Measurements from ENCODE around the gene ATP11B. TPM values are rescaled to one million over a fixed set of nuclear protein-coding genes. Genes with fewer than 3 reads are reported as not detected.

The ATP11B gene
- total RNA-seq, 1 experiment from 2014 or later = 48.8 TPM

DNA sequence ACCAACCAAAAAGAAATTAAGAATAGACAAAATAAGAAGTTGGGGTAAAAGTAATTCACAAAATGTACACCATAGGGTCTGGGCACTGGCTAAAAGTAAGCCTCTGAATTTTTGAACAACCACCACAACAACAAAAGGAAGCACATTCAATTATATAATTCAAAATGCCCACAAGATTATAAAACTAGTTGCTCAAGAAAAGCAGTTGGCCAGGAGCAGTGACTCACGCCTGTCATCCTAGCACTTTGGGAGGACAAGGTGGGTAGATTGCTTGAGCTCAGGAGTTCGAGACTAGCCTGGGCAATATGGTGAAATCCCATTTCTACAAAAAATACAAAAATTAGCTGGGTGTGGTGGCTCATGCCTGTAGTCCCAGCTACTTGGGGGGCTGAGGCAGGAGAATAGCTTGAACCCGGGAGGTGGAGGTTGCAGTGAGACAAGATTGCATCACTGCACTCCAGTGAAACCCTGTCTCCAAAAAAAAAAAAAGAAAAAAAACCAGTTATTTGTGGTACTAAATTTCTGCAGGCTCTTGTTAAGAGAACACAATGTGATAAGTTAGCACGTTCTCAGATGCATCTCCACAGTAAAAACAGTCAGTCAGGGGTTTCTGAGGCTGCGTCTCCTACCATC lies 6.6 kb upstream of the ATP11B start:
- Histone ChIP-seq H3K27ac (ENCODE audit: low read length) (no peak overlapping the region), H3K4me2 (ENCODE audit: low read length) (no peak overlapping the region), H2AFZ (ENCODE audit: low read length) (no peak overlapping the region), H3K27me3 (ENCODE audit: low read length) (no peaks in the 10 kb centered on the region), H3K4me1 (ENCODE audit: insufficient read depth, low read length) (no peaks in the 10 kb centered on the region), H4K20me1 (ENCODE audit: low read length) (no peaks in the 10 kb centered on the region), H3K9me2 (replicated peaks; ENCODE audit: low read length) (no peaks in the 10 kb centered on the region), H3F3A (ENCODE audit: low read length, unreplicated experiment) (no peaks in the 10 kb centered on the region), H3K4me3 (ENCODE audit: low read length) (no peak overlapping the region), H3K79me2 (ENCODE audit: low read length) (no peaks in the 10 kb centered on the region), H3K9ac (ENCODE audit: low read length) (no peak overlapping the region), H3K36me3 (ENCODE audit: low read depth, low read length) (no peaks in the 10 kb centered on the region), H3K9me3 (ENCODE audit: low read length) (no peaks in the 10 kb centered on the region)
- TF ChIP-seq EZH2phosphoT487 (IDR thresholded peaks at IDR 0.05; ENCODE audit: borderline replicate concordance, low read length) (no peak), EZH2 (IDR thresholded peaks at IDR 0.05; ENCODE audit: low read length, unreplicated experiment) (no peak)
- TF ChIP-seq, protein P1, sequence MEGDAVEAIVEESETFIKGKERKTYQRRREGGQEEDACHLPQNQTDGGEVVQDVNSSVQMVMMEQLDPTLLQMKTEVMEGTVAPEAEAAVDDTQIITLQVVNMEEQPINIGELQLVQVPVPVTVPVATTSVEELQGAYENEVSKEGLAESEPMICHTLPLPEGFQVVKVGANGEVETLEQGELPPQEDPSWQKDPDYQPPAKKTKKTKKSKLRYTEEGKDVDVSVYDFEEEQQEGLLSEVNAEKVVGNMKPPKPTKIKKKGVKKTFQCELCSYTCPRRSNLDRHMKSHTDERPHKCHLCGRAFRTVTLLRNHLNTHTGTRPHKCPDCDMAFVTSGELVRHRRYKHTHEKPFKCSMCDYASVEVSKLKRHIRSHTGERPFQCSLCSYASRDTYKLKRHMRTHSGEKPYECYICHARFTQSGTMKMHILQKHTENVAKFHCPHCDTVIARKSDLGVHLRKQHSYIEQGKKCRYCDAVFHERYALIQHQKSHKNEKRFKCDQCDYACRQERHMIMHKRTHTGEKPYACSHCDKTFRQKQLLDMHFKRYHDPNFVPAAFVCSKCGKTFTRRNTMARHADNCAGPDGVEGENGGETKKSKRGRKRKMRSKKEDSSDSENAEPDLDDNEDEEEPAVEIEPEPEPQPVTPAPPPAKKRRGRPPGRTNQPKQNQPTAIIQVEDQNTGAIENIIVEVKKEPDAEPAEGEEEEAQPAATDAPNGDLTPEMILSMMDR (conservative IDR thresholded peaks at IDR 0.05; ENCODE audit: low read depth, low read length) = no peak
- CTCF ChIA-PET = no interaction called here
- no peak for DNase-seq
- POLR2A ChIA-PET (ENCODE audit: unreplicated experiment) = no interaction called here
- intact Hi-C loops (cut with micrococcal nuclease) = no loop called here
- no TSS peak for BruUV-seq (replicated peaks)
- ATAC-seq = no peak

DNA sequence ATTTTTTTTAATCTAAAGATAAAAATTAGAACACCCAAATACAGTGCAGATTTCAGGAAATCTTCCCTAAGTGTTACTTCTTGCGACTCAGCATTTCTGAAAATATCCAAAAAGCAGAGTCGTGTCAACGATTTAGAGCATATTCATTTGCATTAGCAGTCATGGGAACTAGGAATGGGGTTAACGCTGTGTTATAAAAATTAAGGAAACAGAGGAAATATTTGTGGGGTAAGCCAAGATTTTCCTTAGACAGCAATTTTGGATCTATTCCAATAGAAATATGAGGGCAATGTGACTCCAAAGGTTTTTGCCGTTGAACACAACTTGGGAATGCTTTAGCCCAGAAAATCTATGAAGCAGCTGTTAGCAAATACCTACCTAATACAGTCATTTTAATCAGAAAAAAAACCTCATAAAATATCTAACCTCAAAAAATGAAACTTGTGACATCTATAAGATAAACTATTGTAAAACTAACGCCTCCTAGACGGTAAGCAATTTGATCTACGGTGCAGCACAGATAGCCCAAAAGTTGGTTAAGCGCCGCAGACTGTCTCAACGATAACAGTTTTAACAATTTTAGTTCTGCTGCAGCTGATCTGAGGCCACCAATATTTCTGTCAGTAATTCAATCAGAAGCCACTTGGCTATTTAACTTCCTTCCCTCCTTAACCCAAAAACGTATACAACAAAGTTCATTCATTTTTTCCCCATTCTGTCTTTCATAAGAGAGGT lies 5.8 kb upstream of the ATP11B start:
- no TSS peak for BruUV-seq (replicated peaks)
- no peak overlapping the region for H3K9ac ChIP-seq (ENCODE audit: low read length)
- intact Hi-C loops (cut with micrococcal nuclease) = no loop called here
- H3F3A ChIP-seq (ENCODE audit: low read length, unreplicated experiment) = no peaks in the 10 kb centered on the region
- ATAC-seq (no peak), DNase-seq (no peak)
- peaks cover under 1% of the 10 kb centered on the region; the same call in 1 of the 2 replicates for H3K4me1 ChIP-seq (ENCODE audit: insufficient read depth, low read length)
- CTCF ChIA-PET = no interaction called here
- H3K4me3 ChIP-seq (ENCODE audit: low read length) = no peak overlapping the region
- H3K27ac ChIP-seq (ENCODE audit: low read length) = no peak overlapping the region
- TF ChIP-seq, protein P1 (conservative IDR thresholded peaks at IDR 0.05; ENCODE audit: low read depth, low read length) = no peak
- no peak for TF ChIP-seq EZH2 (IDR thresholded peaks at IDR 0.05; ENCODE audit: low read length, unreplicated experiment)
- no peak for TF ChIP-seq EZH2phosphoT487 (IDR thresholded peaks at IDR 0.05; ENCODE audit: borderline replicate concordance, low read length)
- no peaks in the 10 kb centered on the region for H3K27me3 ChIP-seq (ENCODE audit: low read length)
- H2AFZ ChIP-seq (ENCODE audit: low read length) = no peak overlapping the region
- POLR2A ChIA-PET (ENCODE audit: unreplicated experiment) = interaction anchor here (0.5 kb wide), 1 partner anchor 8 kb away, joined by 3 read pairs; no protein-coding TSS in a partner anchor
- no peaks in the 10 kb centered on the region for H3K79me2 ChIP-seq (ENCODE audit: low read length)
- no peaks in the 10 kb centered on the region for H4K20me1 ChIP-seq (ENCODE audit: low read length)
- no peaks in the 10 kb centered on the region for H3K9me2 ChIP-seq (replicated peaks; ENCODE audit: low read length)
- H3K9me3 ChIP-seq (ENCODE audit: low read length) = no peaks in the 10 kb centered on the region
- H3K36me3 ChIP-seq (ENCODE audit: low read depth, low read length) = no peaks in the 10 kb centered on the region
- H3K4me2 ChIP-seq (ENCODE audit: low read length) = no peak overlapping the region

DNA sequence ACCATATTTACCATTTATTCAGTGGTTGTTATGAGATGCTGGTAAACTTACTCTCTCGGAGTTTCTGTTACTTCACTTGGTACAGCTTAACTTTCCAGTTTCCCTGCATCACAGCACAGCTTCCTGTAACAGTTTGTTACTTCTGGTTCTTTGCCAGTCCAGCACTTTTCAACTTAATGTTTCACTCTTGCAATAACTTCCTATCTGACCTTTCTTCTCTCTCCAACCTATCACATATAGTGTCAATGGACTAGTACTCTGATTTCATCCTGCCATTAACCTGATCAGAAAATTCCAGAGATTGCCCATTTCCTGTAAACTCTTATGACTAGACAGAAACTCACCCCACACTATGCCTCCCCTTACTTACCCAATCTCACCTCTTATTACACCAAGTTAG lies 3.9 kb upstream of the ATP11B start:
- ATAC-seq = no peak
- no TSS peak for BruUV-seq (replicated peaks)
- no peak for DNase-seq
- H3K79me2 ChIP-seq (ENCODE audit: low read length) = peaks cover 5% of the 10 kb centered on the region
- intact Hi-C loops (cut with micrococcal nuclease) = no loop called here
- no peaks in the 10 kb centered on the region for H4K20me1 ChIP-seq (ENCODE audit: low read length)
- H3K4me1 ChIP-seq (ENCODE audit: insufficient read depth, low read length) = peaks cover 4% of the 10 kb centered on the region; the same call in 1 of the 2 replicates
- no peak overlapping the region for H3K27ac ChIP-seq (ENCODE audit: low read length)
- ChIA-PET CTCF (no interaction called here), POLR2A (ENCODE audit: unreplicated experiment) (no interaction called here)
- no peaks in the 10 kb centered on the region for H3K9me3 ChIP-seq (ENCODE audit: low read length)
- TF ChIP-seq EZH2phosphoT487 (IDR thresholded peaks at IDR 0.05; ENCODE audit: borderline replicate concordance, low read length) = no peak
- TF ChIP-seq, protein P1 (conservative IDR thresholded peaks at IDR 0.05; ENCODE audit: low read depth, low read length) = no peak
- TF ChIP-seq EZH2 (IDR thresholded peaks at IDR 0.05; ENCODE audit: low read length, unreplicated experiment) = no peak
- no peak overlapping the region for H2AFZ ChIP-seq (ENCODE audit: low read length)
- no peaks in the 10 kb centered on the region for H3K27me3 ChIP-seq (ENCODE audit: low read length)
- no peaks in the 10 kb centered on the region for H3K36me3 ChIP-seq (ENCODE audit: low read depth, low read length)
- H3K9me2 ChIP-seq (replicated peaks; ENCODE audit: low read length) = no peaks in the 10 kb centered on the region
- H3K4me3 ChIP-seq (ENCODE audit: low read length) = no peak overlapping the region
- H3K9ac ChIP-seq (ENCODE audit: low read length) = no peak overlapping the region
- no peaks in the 10 kb centered on the region for H3F3A ChIP-seq (ENCODE audit: low read length, unreplicated experiment)
- H3K4me2 ChIP-seq (ENCODE audit: low read length) = no peak overlapping the region

Measured in PC-3 (cell line).